HepG2 (cell line): ENCODE results near the gene ZNF326. TPM values are rescaled to one million over a fixed set of nuclear protein-coding genes. Genes with fewer than 3 reads are reported as not detected.

Experiments
- CREB1 ChIP-seq, 2 experiments: fragments of 450-650 bp in 1 of 2; IDR thresholded peaks; 2 replicates each; pipeline ENCODE4 v1.6.1; 2016 to 2017; ENCODE audit warnings: control low read depth in 1 of 2, mild to moderate bottlenecking in 1 of 2, missing compliant biosample characterization in 1 of 2, missing genetic modification characterization in 1 of 2
- ELF1 ChIP-seq: sonication (generic); formaldehyde crosslinking; IDR thresholded peaks from 2 replicates; pipeline ENCODE4 v1.4.0; 2020; ENCODE audit warnings: missing genetic modification reagents
- EP300 ChIP-seq, 3 experiments: sonication (generic) in 1 of 3; formaldehyde crosslinking in 1 of 3; IDR thresholded peaks; 2 replicates each; pipeline versions ENCODE4 v1.5.1 to v1.6.1; 2011 to 2020; ENCODE audit warnings: low read depth in 2 of 3, low read length in 2 of 3, borderline replicate concordance in 1 of 3, improper control_type of control experiment in 1 of 3, mild to moderate bottlenecking in 1 of 3, missing genetic modification reagents in 1 of 3, moderate library complexity in 1 of 3
- FOXA3 ChIP-seq: IDR thresholded peaks from 2 replicates; pipeline ENCODE4 v1.6.1; 2016; ENCODE audit warnings: missing genetic modification reagents, missing compliant biosample characterization
- HNF4A ChIP-seq: sonication (generic); formaldehyde crosslinking; IDR thresholded peaks from 2 replicates; pipeline ENCODE4 v1.4.0; 2020; ENCODE audit warnings: missing genetic modification reagents
- HNF4G ChIP-seq, 2 experiments: sonication (generic) in 1 of 2; formaldehyde crosslinking in 1 of 2; IDR thresholded peaks; 2 replicates each; pipeline versions ENCODE4 v1.4.0 to v1.6.1; 2011 to 2020; ENCODE audit warnings: borderline replicate concordance in 2 of 2, low read depth in 2 of 2, mild to moderate bottlenecking in 2 of 2, low read length in 1 of 2, missing genetic modification reagents in 1 of 2, moderate library complexity in 1 of 2
- RXRA ChIP-seq: sonication (generic); formaldehyde crosslinking; IDR thresholded peaks from 2 replicates; pipeline ENCODE4 v1.5.1; 2020; ENCODE audit warnings: missing genetic modification reagents
- SCMH1 ChIP-seq: sonication (generic); formaldehyde crosslinking; IDR thresholded peaks from 2 replicates; pipeline ENCODE4 v1.9.0; 2021; ENCODE audit warnings: missing genetic modification reagents, mild to moderate bottlenecking, borderline replicate concordance
- SNAI1 ChIP-seq: sonication (generic); formaldehyde crosslinking; IDR thresholded peaks from 2 replicates; pipeline ENCODE4 v1.5.0; 2020; ENCODE audit warnings: mild to moderate bottlenecking, missing genetic modification reagents, borderline replicate concordance
- SOX5 ChIP-seq: IDR thresholded peaks from 2 replicates; pipeline ENCODE4 v1.6.1; 2016; ENCODE audit warnings: borderline replicate concordance
- TEAD2 ChIP-seq: sonication (generic); formaldehyde crosslinking; IDR thresholded peaks from 2 replicates; pipeline ENCODE4 v1.9.0; 2021; ENCODE audit warnings: missing genetic modification reagents
- TEAD3 ChIP-seq: optimal IDR thresholded peaks from 2 replicates; pipeline ENCODE3; 2016; ENCODE audit warnings: borderline replicate concordance
- ZNF546 ChIP-seq: sonication (generic); formaldehyde crosslinking; conservative IDR thresholded peaks from 2 replicates; pipeline ENCODE4 v1.8.1; 2023; ENCODE audit warnings: mild to moderate bottlenecking, missing genetic modification reagents
- polyA plus RNA-seq, 8 experiments: library from polyadenylated mRNA; depleted of rRNA in 3 of 8; stranded (reverse) in 7 of 8; unstranded in 1 of 8; fragments of >200 nt; fragmentation: Illumina TruSeq in 4 of 8; extraction: Trizol in 4 of 8; gene quantifications; 2 replicates each; pipeline versions ENCODE4 v1.2.1 to v1.2.3, GENCODE V29; 2011 to 2016; ENCODE audit warnings: low read depth in 4 of 8, missing spikeins in 1 of 8, mixed read lengths in 1 of 8; ENCODE audit not compliant: insufficient read depth in 1 of 8
- total RNA-seq, 5 experiments: library from RNA; depleted of rRNA; stranded (reverse); fragments of >200 nt; fragmentation: Illumina TruSeq; extraction: Trizol; gene quantifications; 2 replicates each; pipeline ENCODE4 v1.2.3, GENCODE V29; 2016; ENCODE audit warnings: low read depth in 1 of 5
- TF ChIP-seq, protein P1 (sequence below): sonication (generic); formaldehyde crosslinking; conservative IDR thresholded peaks from 2 replicates; pipeline ENCODE4 v1.4.0; 2020; ENCODE audit warnings: mild to moderate bottlenecking, missing genetic modification reagents, moderate library complexity
- TF ChIP-seq, protein P2 (sequence below): sonication (generic); formaldehyde crosslinking; IDR thresholded peaks from 2 replicates; pipeline ENCODE4 v1.8.0; 2022; ENCODE audit warnings: mild to moderate bottlenecking, missing genetic modification reagents; ENCODE audit not compliant: insufficient replicate concordance

Gene ZNF326
- total and polyA plus RNA-seq, 2 of the 13 experiments (the other 11 are each of a cell fraction or from before 2014, with no cell fraction given) = 6.3 to 16.4 TPM

DNA sequence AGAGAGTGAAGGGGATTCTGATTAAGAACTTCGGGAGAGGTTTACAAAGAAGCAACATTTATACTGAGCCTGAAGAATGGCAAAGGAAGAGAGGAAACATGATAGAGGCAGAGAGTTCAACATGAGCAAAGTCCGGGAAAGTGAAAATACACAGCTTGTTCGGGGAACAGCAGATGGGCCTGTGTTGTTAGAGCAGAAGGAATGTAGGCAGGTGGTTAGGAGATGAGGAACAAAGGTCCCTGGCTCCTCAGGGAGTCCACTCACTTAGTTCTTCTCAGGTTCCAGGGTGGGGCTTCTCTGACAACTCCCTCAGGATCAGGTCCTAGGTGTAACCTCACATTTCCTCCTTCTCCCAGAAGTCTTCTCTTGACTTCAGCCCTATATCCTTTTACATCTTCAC is 5.1 kb upstream of the ZNF326 start (continued):
- TF ChIP-seq EP300 (IDR thresholded peaks at IDR 0.05; ENCODE audit: low read depth in 2 of 2, low read length in 2 of 2) = peak in 1 of 2 experiments; percentile 19; a peak in 1 of 4 replicates
- TF ChIP-seq EP300 (CRISPR knock-in tag; IDR thresholded peaks at IDR 0.05; ENCODE audit: borderline replicate concordance) = no peak
- peak; percentile 47; the same call in 1 of the 2 replicates for TF ChIP-seq SOX5 (CRISPR knock-in tag)
- TF ChIP-seq CREB1 (IDR thresholded peaks at IDR 0.05) = no peak
- TF ChIP-seq CREB1 (CRISPR knock-in tag; IDR thresholded peaks at IDR 0.05) = 0 out of 2 replicates have a peak, but pooled peaks have one; percentile 11
- no peak for TF ChIP-seq ZNF546 (CRISPR knock-in tag)
- no peak for TF ChIP-seq SCMH1 (CRISPR knock-in tag)
- TF ChIP-seq, protein P1, sequence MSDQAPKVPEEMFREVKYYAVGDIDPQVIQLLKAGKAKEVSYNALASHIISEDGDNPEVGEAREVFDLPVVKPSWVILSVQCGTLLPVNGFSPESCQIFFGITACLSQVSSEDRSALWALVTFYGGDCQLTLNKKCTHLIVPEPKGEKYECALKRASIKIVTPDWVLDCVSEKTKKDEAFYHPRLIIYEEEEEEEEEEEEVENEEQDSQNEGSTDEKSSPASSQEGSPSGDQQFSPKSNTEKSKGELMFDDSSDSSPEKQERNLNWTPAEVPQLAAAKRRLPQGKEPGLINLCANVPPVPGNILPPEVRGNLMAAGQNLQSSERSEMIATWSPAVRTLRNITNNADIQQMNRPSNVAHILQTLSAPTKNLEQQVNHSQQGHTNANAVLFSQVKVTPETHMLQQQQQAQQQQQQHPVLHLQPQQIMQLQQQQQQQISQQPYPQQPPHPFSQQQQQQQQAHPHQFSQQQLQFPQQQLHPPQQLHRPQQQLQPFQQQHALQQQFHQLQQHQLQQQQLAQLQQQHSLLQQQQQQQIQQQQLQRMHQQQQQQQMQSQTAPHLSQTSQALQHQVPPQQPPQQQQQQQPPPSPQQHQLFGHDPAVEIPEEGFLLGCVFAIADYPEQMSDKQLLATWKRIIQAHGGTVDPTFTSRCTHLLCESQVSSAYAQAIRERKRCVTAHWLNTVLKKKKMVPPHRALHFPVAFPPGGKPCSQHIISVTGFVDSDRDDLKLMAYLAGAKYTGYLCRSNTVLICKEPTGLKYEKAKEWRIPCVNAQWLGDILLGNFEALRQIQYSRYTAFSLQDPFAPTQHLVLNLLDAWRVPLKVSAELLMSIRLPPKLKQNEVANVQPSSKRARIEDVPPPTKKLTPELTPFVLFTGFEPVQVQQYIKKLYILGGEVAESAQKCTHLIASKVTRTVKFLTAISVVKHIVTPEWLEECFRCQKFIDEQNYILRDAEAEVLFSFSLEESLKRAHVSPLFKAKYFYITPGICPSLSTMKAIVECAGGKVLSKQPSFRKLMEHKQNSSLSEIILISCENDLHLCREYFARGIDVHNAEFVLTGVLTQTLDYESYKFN (CRISPR knock-in tag) = peak; percentile 60
- TF ChIP-seq, protein P2, sequence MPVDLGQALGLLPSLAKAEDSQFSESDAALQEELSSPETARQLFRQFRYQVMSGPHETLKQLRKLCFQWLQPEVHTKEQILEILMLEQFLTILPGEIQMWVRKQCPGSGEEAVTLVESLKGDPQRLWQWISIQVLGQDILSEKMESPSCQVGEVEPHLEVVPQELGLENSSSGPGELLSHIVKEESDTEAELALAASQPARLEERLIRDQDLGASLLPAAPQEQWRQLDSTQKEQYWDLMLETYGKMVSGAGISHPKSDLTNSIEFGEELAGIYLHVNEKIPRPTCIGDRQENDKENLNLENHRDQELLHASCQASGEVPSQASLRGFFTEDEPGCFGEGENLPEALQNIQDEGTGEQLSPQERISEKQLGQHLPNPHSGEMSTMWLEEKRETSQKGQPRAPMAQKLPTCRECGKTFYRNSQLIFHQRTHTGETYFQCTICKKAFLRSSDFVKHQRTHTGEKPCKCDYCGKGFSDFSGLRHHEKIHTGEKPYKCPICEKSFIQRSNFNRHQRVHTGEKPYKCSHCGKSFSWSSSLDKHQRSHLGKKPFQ (CRISPR knock-in tag) = no peak
- no peak for TF ChIP-seq SNAI1 (CRISPR knock-in tag)
- peak; percentile 66; the same call in 1 of the 2 replicates for TF ChIP-seq HNF4G (IDR thresholded peaks at IDR 0.05; ENCODE audit: borderline replicate concordance, low read depth, low read length)
- no peak for TF ChIP-seq HNF4G (CRISPR knock-in tag; IDR thresholded peaks at IDR 0.05; ENCODE audit: borderline replicate concordance, low read depth)
- no peak for TF ChIP-seq TEAD2 (CRISPR knock-in tag)
- peak; percentile 17; the same call in 1 of the 2 replicates for TF ChIP-seq FOXA3 (CRISPR knock-in tag)
- TF ChIP-seq RXRA (CRISPR knock-in tag) = no peak
- TF ChIP-seq TEAD3 = peak; percentile 66
- TF ChIP-seq ELF1 = no peak
- peak; percentile 77 for TF ChIP-seq HNF4A (CRISPR knock-in tag)
